ENCODE results near the gene PTPRH. TPM values are rescaled to one million over a fixed set of nuclear protein-coding genes. Genes with fewer than 3 reads are reported as not detected.
"Not testable (repeated sequence)": the region's sequence is repeated elsewhere in the genome, so short reads cannot be mapped to it uniquely, and the experiment has no call there.

The PTPRH gene
- total RNA-seq, 1 donor from 2014 or later, result 4.4 TPM

DNA sequence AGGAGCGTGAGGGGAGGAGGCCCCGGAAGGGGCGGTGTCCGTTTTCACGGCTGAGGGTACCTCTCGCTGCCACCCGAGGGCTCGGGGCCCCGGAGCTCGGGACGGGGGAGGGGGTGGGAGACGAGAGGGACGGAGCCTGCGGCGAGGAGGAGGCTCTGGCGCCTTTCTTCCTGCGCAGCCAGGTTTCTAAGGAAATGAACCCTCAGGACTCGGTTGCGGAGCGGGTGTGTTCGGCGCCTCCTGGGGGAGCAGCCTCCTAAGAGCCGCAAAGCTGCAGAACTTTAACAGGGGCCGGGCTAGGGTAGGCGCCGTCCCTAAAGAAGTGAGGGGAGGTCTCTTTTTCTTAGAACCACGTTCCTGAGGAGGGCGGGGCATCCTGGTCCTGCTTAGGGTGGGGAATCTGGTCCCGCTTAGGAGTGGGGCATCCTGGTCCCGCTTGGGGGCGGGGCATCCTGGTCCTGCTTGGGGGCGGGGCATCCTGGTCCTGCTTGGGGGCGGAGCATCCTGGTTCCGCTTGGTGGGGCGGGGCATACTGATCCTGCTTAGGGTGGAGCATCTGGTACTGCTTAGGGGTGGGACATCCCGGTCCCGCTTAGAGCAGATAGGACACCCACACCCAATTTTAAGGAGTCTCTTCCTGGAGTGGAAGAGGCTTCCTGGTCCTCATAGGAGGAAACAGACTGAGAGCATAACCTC lies 35.4 kb downstream of the PTPRH start:
- Histone ChIP-seq H3K27me3 (peaks cover 14% of the 10 kb centered on the region), H3K4me3 (peak overlapping the region; percentile 9 to 34), H3K36me3 (no peaks in the 10 kb centered on the region), H3K4me1 (peaks cover 19% of the 10 kb centered on the region), H3K27ac (no peak overlapping the region), H3K9me3 (no peaks in the 10 kb centered on the region)
- DNase-seq (ENCODE audit: extremely low spot score in 2 of 2), result no peak
- no peak for TF ChIP-seq POLR2AphosphoS5 (IDR thresholded peaks at IDR 0.05; ENCODE audit: insufficient read depth in 1 of 2, low read depth in 1 of 2)
- TF ChIP-seq, protein P1, sequence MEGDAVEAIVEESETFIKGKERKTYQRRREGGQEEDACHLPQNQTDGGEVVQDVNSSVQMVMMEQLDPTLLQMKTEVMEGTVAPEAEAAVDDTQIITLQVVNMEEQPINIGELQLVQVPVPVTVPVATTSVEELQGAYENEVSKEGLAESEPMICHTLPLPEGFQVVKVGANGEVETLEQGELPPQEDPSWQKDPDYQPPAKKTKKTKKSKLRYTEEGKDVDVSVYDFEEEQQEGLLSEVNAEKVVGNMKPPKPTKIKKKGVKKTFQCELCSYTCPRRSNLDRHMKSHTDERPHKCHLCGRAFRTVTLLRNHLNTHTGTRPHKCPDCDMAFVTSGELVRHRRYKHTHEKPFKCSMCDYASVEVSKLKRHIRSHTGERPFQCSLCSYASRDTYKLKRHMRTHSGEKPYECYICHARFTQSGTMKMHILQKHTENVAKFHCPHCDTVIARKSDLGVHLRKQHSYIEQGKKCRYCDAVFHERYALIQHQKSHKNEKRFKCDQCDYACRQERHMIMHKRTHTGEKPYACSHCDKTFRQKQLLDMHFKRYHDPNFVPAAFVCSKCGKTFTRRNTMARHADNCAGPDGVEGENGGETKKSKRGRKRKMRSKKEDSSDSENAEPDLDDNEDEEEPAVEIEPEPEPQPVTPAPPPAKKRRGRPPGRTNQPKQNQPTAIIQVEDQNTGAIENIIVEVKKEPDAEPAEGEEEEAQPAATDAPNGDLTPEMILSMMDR (IDR thresholded peaks at IDR 0.05), result no peak
- no peak for TF ChIP-seq POLR2A (IDR thresholded peaks at IDR 0.05)
- intact Hi-C loops (cut with DNase I), result no loop called here

- Histone ChIP-seq H3K4me1 (peaks cover 17% of the 10 kb centered on the region), H3K9me3 (no peaks in the 10 kb centered on the region), H3K36me3 (no peaks in the 10 kb centered on the region), H3K4me3 (peak overlapping the region; percentile 9 to 34), H3K27ac (no peak overlapping the region), H3K27me3 (peaks cover 14% of the 10 kb centered on the region)
- DNase-seq (ENCODE audit: extremely low spot score in 2 of 2), result no peak
- TF ChIP-seq, protein P1 (IDR thresholded peaks at IDR 0.05), result no peak
- TF ChIP-seq POLR2AphosphoS5 (IDR thresholded peaks at IDR 0.05; ENCODE audit: insufficient read depth in 1 of 2, low read depth in 1 of 2) (no peak), POLR2A (IDR thresholded peaks at IDR 0.05) (no peak)
- intact Hi-C loops (cut with DNase I), result no loop called here
Observed at GRCh38 chr19:55173186-55173713, 36.1 kb downstream of the PTPRH start.

DNA sequence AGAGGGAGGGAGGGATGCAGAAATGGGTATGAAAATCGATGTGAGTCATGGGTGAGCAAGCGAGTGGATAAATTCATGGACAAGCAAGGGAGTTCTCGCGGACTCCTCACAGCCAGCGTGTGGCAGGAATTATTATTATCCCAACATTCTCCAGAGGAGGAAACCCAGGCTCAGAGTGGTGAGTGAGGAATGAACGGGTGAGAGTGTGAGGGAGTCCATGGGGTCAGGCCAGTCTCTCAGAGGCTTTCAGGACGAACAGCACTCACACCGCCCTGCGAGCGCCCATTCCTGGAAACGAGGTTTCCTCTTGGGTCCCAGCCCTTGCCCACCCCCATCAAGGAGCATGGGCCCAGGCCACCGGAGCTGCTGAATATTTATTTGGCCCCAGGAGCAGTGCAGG lies 36.6 kb downstream of the PTPRH start:
- no peak overlapping the region for H3K4me3 ChIP-seq

DNA sequence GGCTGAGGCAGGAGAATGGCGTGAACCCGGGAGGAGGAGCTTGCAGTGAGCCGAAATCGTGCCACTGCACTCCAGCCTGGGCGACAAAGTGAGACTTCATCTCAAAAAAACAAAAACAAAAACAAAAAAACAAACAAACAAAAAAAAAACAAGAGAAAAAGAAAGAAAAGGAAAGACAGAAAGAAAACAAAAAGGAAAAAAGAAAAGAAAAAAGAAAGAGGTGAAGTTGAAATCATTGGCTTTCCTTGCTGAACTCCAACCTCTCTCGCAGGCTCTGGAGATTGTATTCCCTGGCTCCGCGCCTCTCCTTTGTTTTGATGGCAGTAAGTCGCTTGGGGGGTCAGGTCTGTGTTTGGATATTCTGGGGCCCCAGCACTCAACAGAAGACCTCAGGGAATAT lies 37.0 kb downstream of the PTPRH start:
- peaks cover 17% of the 10 kb centered on the region for H3K4me1 ChIP-seq
- H3K36me3 ChIP-seq; H3K27ac ChIP-seq; H3K9me3 ChIP-seq; intact Hi-C loops (cut with DNase I); DNase-seq (ENCODE audit: extremely low spot score in 2 of 2); H3K27me3 ChIP-seq; H3K4me3 ChIP-seq: not testable (repeated sequence)

More for the DNA sequence above, 36.6 kb downstream of the PTPRH start:
- H3K36me3 ChIP-seq, result no peaks in the 10 kb centered on the region
- peaks cover 10% of the 10 kb centered on the region for H3K27me3 ChIP-seq
- DNase-seq (ENCODE audit: extremely low spot score in 2 of 2), result no peak
- H3K4me1 ChIP-seq, result peaks cover 17% of the 10 kb centered on the region
- no peaks in the 10 kb centered on the region for H3K9me3 ChIP-seq
- intact Hi-C loops (cut with DNase I), result no loop called here
- TF ChIP-seq POLR2A (IDR thresholded peaks at IDR 0.05), result no peak
- TF ChIP-seq, protein P1 (IDR thresholded peaks at IDR 0.05), result no peak
- no peak for TF ChIP-seq POLR2AphosphoS5 (IDR thresholded peaks at IDR 0.05; ENCODE audit: insufficient read depth in 1 of 2, low read depth in 1 of 2)
- no peak overlapping the region for H3K27ac ChIP-seq

- TF ChIP-seq, protein P1 (IDR thresholded peaks at IDR 0.05), result no peak
- no peak for TF ChIP-seq POLR2A (IDR thresholded peaks at IDR 0.05)
- TF ChIP-seq POLR2AphosphoS5 (IDR thresholded peaks at IDR 0.05; ENCODE audit: insufficient read depth in 1 of 2, low read depth in 1 of 2), result no peak
- Histone ChIP-seq H3K4me1 (peaks cover 22% of the 10 kb centered on the region), H3K4me3 (no peak overlapping the region), H3K9me3 (no peaks in the 10 kb centered on the region), H3K36me3 (no peaks in the 10 kb centered on the region), H3K27ac (no peak overlapping the region), H3K27me3 (peaks cover 9% of the 10 kb centered on the region)
- intact Hi-C loops (cut with DNase I), result no loop called here
- DNase-seq (ENCODE audit: extremely low spot score in 2 of 2), result no peak
Observed at GRCh38 chr19:55171440-55171839, 37.9 kb downstream of the PTPRH start.
